ENCODE results near the gene MRC2. TPM values are rescaled to one million over a fixed set of nuclear protein-coding genes. Genes with fewer than 3 reads are reported as not detected.
"Not testable (repeated sequence)": the region's sequence is repeated elsewhere in the genome, so short reads cannot be mapped to it uniquely, and the experiment has no call there.

The MRC2 gene
- total and polyA plus RNA-seq, 4 experiments from 2014 or later, result 0.71 to 8.7 (median 6.7) TPM; not detected in 1

DNA sequence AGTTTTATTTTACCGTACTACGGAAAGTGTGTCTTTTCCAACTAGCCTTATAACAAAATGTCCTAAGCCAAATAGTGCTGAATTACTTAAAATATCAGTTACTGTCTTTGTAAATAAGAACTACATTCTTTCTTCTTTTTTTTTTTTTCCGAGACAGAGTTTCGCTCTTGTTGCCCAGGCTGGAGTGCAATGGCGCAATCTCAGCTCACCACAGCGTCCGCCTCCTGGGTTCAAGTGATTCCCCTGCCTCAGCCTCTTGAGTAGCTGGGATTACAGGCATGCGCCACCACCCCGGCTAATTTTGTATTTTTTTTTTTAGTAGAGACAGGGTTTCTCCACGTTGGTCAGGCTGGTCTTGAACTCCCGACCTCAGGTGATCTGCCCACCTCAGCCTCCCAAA, 35.6 kb upstream of the MRC2 start:
- DNase-seq; H3K27ac ChIP-seq (ENCODE audit: low read depth, low read length); H3K4me3 Mint-ChIP-seq; H3K27me3 ChIP-seq (ENCODE audit: insufficient read depth, low read length); CTCF ChIA-PET (ENCODE audit: partially characterized antibody); H3K4me3 ChIP-seq (ENCODE audit: low read length in 2 of 2); H3K27ac Mint-ChIP-seq; H3K9me3 Mint-ChIP-seq; POLR2A ChIA-PET (ENCODE audit: partially characterized antibody); H3K4me1 ChIP-seq (ENCODE audit: insufficient read depth, low read length); H3K27me3 Mint-ChIP-seq; H3K9me3 ChIP-seq (ENCODE audit: control insufficient read depth in 1 of 2, low read length in 2 of 2); intact Hi-C loops (cut with micrococcal nuclease); H3K4me1 Mint-ChIP-seq: not testable (repeated sequence)
- peaks cover 32% of the 10 kb centered on the region for H3K36me3 ChIP-seq (ENCODE audit: insufficient read depth, low read length)
- peaks cover 42 to 56% of the 10 kb centered on the region in 2 donors for H3K36me3 Mint-ChIP-seq

DNA sequence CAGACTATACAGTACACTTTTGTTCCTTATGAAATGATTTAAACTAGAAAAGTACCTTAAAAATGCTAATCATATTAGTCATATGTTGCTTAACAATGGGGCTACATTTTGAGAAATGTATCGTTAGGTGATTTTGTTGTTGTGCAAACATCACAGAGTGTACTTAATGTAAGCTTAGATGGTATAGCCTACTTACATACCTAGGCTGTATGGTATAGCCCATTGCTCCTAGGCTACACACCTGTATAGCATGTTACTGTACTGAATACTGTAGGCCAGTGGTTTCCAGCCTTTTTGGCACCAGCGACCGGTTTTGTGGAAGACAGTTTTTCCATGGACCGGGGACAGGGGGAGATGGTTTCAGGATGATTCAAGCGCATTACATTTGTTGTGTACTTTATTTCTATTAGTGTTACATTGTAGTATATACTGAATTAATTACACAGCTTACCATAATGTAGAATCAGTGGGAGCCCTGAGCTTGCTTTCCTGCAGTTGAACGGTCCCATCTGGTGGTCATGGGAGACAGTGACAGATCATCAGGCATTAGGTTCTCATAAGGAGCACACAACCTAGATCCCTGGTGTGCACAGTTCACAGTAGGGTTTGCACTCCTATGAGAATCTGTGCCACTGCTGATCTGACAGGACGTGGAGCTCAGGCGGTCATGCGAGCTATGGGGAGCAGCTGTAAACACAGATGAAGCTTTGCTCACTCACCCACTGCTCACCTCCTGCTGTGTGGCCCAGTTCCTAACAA, 35.0 kb upstream of the MRC2 start:
- ChIA-PET POLR2A (ENCODE audit: partially characterized antibody) (no interaction called here), CTCF (ENCODE audit: partially characterized antibody) (interaction anchor here (0.8 to 1.2 kb wide), 2 partner anchors 25 to 40 kb away, joined by 3 read pairs; no protein-coding TSS in a partner anchor)
- peaks cover 44 to 56% of the 10 kb centered on the region in 2 donors for H3K36me3 Mint-ChIP-seq
- H3K4me3 Mint-ChIP-seq, result no peak overlapping the region
- no peaks in the 10 kb centered on the region for H3K27me3 Mint-ChIP-seq
- Histone ChIP-seq H3K27me3 (ENCODE audit: insufficient read depth, low read length) (no peaks in the 10 kb centered on the region), H3K27ac (ENCODE audit: low read depth, low read length) (no peak overlapping the region), H3K36me3 (ENCODE audit: insufficient read depth, low read length) (peaks cover 32% of the 10 kb centered on the region), H3K9me3 (ENCODE audit: control insufficient read depth in 1 of 2, low read length in 2 of 2) (no peaks in the 10 kb centered on the region), H3K4me3 (ENCODE audit: low read length in 2 of 2) (no peak overlapping the region), H3K4me1 (ENCODE audit: insufficient read depth, low read length) (no peaks in the 10 kb centered on the region)
- intact Hi-C loops (cut with micrococcal nuclease), result no loop called here
- H3K27ac Mint-ChIP-seq, result no peak overlapping the region
- no peak for DNase-seq
- H3K9me3 Mint-ChIP-seq, result peaks cover 0 to 3% (median 0%) of the 10 kb centered on the region in 8 donors
- H3K4me1 Mint-ChIP-seq, result no peaks in the 10 kb centered on the region

DNA sequence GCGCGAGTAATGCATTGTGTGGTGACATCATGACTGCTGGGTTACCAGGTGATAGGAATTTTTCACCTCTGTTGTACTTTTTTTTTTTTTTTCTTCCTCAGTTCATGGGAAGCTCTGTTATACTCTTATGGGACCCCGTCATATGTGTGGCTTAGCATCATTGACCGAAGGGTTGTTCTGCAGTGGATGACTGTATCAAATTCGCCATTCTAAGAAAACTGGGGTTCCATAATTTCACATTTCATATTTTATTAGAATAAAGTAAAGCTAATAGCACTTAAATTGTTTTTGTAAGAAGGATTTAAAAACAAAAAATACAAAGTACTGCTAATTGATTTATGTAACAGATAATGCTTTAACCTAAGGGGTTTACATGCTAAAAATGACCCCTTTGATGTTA, 32.0 kb upstream of the MRC2 start:
- Histone ChIP-seq H3K27me3 (ENCODE audit: insufficient read depth, low read length) (no peaks in the 10 kb centered on the region), H3K27ac (ENCODE audit: low read depth, low read length) (no peak overlapping the region), H3K9me3 (ENCODE audit: control insufficient read depth in 1 of 2, low read length in 2 of 2) (no peaks in the 10 kb centered on the region), H3K4me3 (ENCODE audit: low read length in 2 of 2) (no peak overlapping the region), H3K36me3 (ENCODE audit: insufficient read depth, low read length) (peaks cover 31% of the 10 kb centered on the region), H3K4me1 (ENCODE audit: insufficient read depth, low read length) (no peaks in the 10 kb centered on the region)
- Mint-ChIP-seq H3K27me3 (no peaks in the 10 kb centered on the region), H3K27ac (peak overlapping the region in 1 of 7 donors; percentile 22), H3K4me1 (peaks cover 0 to 6% (median 3%) of the 10 kb centered on the region in 4 donors), H3K36me3 (peaks cover 49 to 65% of the 10 kb centered on the region in 2 donors), H3K4me3 (no peak overlapping the region), H3K9me3 (peaks cover 0 to 3% (median 0%) of the 10 kb centered on the region in 8 donors)
- DNase-seq, result no peak
- intact Hi-C loops (cut with micrococcal nuclease), result no loop called here
- POLR2A ChIA-PET (ENCODE audit: partially characterized antibody), result no interaction called here
- CTCF ChIA-PET (ENCODE audit: partially characterized antibody), result no interaction called here

DNA sequence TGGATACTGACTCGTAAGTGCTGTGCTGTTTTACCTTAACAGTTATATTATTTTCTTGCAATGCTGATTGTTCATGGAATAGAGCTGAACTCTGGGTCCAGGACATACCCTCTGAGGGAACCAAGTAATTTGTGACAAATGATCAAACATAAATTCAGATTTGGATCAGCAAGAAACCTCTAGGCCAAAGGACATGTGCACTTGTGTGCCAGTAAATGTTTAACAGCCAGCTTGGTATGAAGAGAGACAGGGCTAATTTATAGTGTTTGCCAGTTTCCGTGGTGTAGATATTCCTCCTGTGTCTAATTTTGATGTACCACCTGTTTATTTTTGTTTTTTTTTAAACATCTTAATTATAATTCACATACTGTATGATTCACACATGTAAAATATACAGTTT, 30.8 kb upstream of the MRC2 start:
- CTCF ChIA-PET (ENCODE audit: partially characterized antibody), result interaction anchor here (1.0 kb wide), 1 partner anchor 44 kb away, joined by 4 read pairs; no protein-coding TSS in a partner anchor
- no peak for DNase-seq
- H3K36me3 Mint-ChIP-seq, result peaks cover 57 to 66% of the 10 kb centered on the region in 2 donors

DNA sequence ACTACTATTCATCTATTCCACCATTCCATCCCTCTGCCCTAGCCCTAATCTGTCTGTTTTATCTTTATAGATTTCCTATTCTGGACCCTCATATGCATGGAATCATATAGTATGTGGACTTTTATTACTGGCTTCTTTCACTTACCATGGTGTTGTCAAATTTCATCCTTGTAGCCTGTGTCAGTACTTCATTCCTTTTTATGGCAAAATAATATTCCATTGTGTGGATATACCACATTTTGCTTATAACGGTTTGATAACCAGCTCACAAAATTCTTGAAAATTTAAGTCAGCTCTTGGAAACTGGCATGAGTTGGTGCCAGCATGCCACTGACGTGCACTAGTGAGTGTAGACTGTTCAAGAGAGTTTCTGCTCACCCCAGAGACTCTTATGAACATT, 30.3 kb upstream of the MRC2 start:
- no peaks in the 10 kb centered on the region for H3K9me3 ChIP-seq (ENCODE audit: control insufficient read depth in 1 of 2, low read length in 2 of 2)
- peaks cover 0 to 6% (median 3%) of the 10 kb centered on the region in 4 donors for H3K4me1 Mint-ChIP-seq
- H3K27me3 ChIP-seq (ENCODE audit: insufficient read depth, low read length), result no peaks in the 10 kb centered on the region
- no peak overlapping the region for H3K4me3 Mint-ChIP-seq
- H3K27ac ChIP-seq (ENCODE audit: low read depth, low read length), result no peak overlapping the region
- H3K27ac Mint-ChIP-seq, result no peak overlapping the region
- CTCF ChIA-PET (ENCODE audit: partially characterized antibody), result no interaction called here
- peaks cover 59 to 69% of the 10 kb centered on the region in 2 donors for H3K36me3 Mint-ChIP-seq
- peaks cover 33% of the 10 kb centered on the region for H3K36me3 ChIP-seq (ENCODE audit: insufficient read depth, low read length)
- no peaks in the 10 kb centered on the region for H3K27me3 Mint-ChIP-seq
- POLR2A ChIA-PET (ENCODE audit: partially characterized antibody), result no interaction called here
- no peaks in the 10 kb centered on the region for H3K4me1 ChIP-seq (ENCODE audit: insufficient read depth, low read length)
- peaks cover 0 to 3% (median 0%) of the 10 kb centered on the region in 8 donors for H3K9me3 Mint-ChIP-seq
- intact Hi-C loops (cut with micrococcal nuclease), result no loop called here
- DNase-seq, result no peak
- H3K4me3 ChIP-seq (ENCODE audit: low read length in 2 of 2), result no peak overlapping the region

More for the DNA sequence above, 30.8 kb upstream of the MRC2 start:
- Histone ChIP-seq H3K27me3 (ENCODE audit: insufficient read depth, low read length) (no peaks in the 10 kb centered on the region), H3K9me3 (ENCODE audit: control insufficient read depth in 1 of 2, low read length in 2 of 2) (no peaks in the 10 kb centered on the region), H3K4me1 (ENCODE audit: insufficient read depth, low read length) (no peaks in the 10 kb centered on the region), H3K27ac (ENCODE audit: low read depth, low read length) (no peak overlapping the region), H3K4me3 (ENCODE audit: low read length in 2 of 2) (no peak overlapping the region), H3K36me3 (ENCODE audit: insufficient read depth, low read length) (peaks cover 31% of the 10 kb centered on the region)
- peaks cover 0 to 6% (median 3%) of the 10 kb centered on the region in 4 donors for H3K4me1 Mint-ChIP-seq
- H3K27ac Mint-ChIP-seq, result no peak overlapping the region
- H3K9me3 Mint-ChIP-seq, result peaks cover 0 to 3% (median 0%) of the 10 kb centered on the region in 8 donors
- H3K27me3 Mint-ChIP-seq, result no peaks in the 10 kb centered on the region
- H3K4me3 Mint-ChIP-seq, result no peak overlapping the region
- POLR2A ChIA-PET (ENCODE audit: partially characterized antibody), result no interaction called here
- intact Hi-C loops (cut with micrococcal nuclease), result no loop called here

DNA sequence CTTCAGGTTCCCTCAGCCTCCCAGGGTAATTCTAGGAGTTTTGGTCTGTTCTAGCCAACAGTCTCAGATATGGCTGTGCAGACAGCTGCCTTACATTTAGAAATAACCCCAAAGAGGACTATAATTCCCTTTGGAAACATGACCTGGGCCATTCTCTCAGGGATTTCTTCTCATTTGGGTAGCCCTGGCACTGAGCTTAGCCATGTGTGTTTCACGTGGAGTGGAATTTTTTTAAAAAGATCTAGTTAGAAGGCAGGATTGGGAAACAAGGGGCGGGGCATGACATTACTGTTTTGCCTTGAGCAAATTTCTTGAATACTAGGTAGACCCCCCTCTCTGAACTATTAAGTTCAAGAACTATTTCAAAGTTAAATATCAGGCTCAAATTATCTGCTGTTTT, 29.6 kb upstream of the MRC2 start:
- Histone ChIP-seq H3K27ac (ENCODE audit: low read depth, low read length) (no peak overlapping the region), H3K27me3 (ENCODE audit: insufficient read depth, low read length) (no peaks in the 10 kb centered on the region), H3K4me3 (ENCODE audit: low read length in 2 of 2) (no peak overlapping the region), H3K4me1 (ENCODE audit: insufficient read depth, low read length) (no peaks in the 10 kb centered on the region), H3K36me3 (ENCODE audit: insufficient read depth, low read length) (peaks cover 40% of the 10 kb centered on the region), H3K9me3 (ENCODE audit: control insufficient read depth in 1 of 2, low read length in 2 of 2) (no peaks in the 10 kb centered on the region)
- intact Hi-C loops (cut with micrococcal nuclease), result no loop called here
- POLR2A ChIA-PET (ENCODE audit: partially characterized antibody), result no interaction called here
- no peaks in the 10 kb centered on the region for H3K27me3 Mint-ChIP-seq
- H3K4me3 Mint-ChIP-seq, result no peak overlapping the region
- peaks cover 0 to 6% (median 3%) of the 10 kb centered on the region in 4 donors for H3K4me1 Mint-ChIP-seq
- H3K9me3 Mint-ChIP-seq, result peaks cover 0 to 3% (median 0%) of the 10 kb centered on the region in 8 donors
- peak overlapping the region in 1 of 7 donors; percentile 44 for H3K27ac Mint-ChIP-seq
- peaks cover 63 to 69% of the 10 kb centered on the region in 2 donors for H3K36me3 Mint-ChIP-seq
- no peak for DNase-seq
- CTCF ChIA-PET (ENCODE audit: partially characterized antibody), result no interaction called here

DNA sequence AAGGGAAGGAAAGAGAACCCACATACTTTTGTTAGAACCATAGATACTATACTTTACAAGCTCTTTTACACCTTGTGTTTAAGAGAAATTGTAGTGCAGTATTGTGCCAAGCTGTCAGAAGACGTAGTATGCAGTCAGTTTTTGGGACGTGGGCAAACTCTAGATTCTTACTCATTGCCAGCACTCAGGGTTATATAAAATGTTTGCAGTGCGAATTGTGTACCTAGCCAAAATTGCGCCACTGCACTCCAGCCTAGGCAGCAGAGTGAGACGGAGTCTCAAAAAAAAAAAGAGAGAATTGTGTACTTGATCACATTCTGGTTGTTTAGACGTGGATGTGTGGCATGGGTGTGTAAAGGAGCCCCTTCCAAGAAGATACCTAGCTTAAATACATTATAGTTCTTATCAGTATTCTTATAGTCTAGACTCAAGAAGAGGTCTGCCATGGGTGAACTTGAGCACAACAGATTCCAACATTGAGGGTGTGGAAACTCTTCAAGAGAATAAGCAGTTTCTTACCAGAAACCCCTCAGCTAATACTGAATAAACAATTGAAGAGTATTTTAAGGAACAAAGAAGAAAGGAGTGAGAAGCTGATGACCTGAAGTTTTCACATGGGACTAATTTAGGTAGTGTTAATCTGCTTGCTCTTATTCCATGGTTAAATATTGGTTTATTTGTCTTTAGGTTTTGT, 27.4 kb upstream of the MRC2 start:
- Histone ChIP-seq H3K9me3 (ENCODE audit: control insufficient read depth in 1 of 2, low read length in 2 of 2) (no peaks in the 10 kb centered on the region), H3K4me3 (ENCODE audit: low read length in 2 of 2) (no peak overlapping the region), H3K27me3 (ENCODE audit: insufficient read depth, low read length) (no peaks in the 10 kb centered on the region), H3K36me3 (ENCODE audit: insufficient read depth, low read length) (peaks cover 40% of the 10 kb centered on the region), H3K27ac (ENCODE audit: low read depth, low read length) (no peak overlapping the region), H3K4me1 (ENCODE audit: insufficient read depth, low read length) (no peaks in the 10 kb centered on the region)
- H3K27me3 Mint-ChIP-seq, result no peaks in the 10 kb centered on the region
- intact Hi-C loops (cut with micrococcal nuclease), result no loop called here
- no peak overlapping the region for H3K4me3 Mint-ChIP-seq
- no peak for DNase-seq
- peaks cover 0 to 6% (median 3%) of the 10 kb centered on the region in 4 donors for H3K4me1 Mint-ChIP-seq
- peaks cover 65 to 75% of the 10 kb centered on the region in 2 donors for H3K36me3 Mint-ChIP-seq
- CTCF ChIA-PET (ENCODE audit: partially characterized antibody), result interaction anchor here (0.6 kb wide), 1 partner anchor 62 kb away, joined by 3 read pairs; no protein-coding TSS in a partner anchor
- no peak overlapping the region for H3K27ac Mint-ChIP-seq
- peaks cover 0 to 2% (median 0%) of the 10 kb centered on the region in 8 donors for H3K9me3 Mint-ChIP-seq
- POLR2A ChIA-PET (ENCODE audit: partially characterized antibody), result no interaction called here
